Subcutaneous adipose tissue (tissue), 4 donors: ENCODE data around the gene KCNJ14. TPM values are rescaled to one million over a fixed set of nuclear protein-coding genes. Genes with fewer than 3 reads are reported as not detected.

ENCODE experiments used
- total RNA-seq, 4 donors: library from RNA; depleted of rRNA; stranded (reverse); fragments of >200 nt; gene quantifications; one replicate each; pipeline ENCODE4 v1.1.0, GENCODE V29; 2016
- TF ChIP-seq, protein P1 (sequence below): fragments of 450-650 bp; IDR thresholded peaks from one replicate; pipeline ENCODE4 v1.5.1; 2016; ENCODE audit warnings: low read depth, mild to moderate bottlenecking, control low read depth, antibody characterized with exemption, moderate library complexity

The KCNJ14 gene
- total RNA-seq, 4 donors from 2014 or later: 0.57 to 1.0 (median 0.74) TPM

DNA sequence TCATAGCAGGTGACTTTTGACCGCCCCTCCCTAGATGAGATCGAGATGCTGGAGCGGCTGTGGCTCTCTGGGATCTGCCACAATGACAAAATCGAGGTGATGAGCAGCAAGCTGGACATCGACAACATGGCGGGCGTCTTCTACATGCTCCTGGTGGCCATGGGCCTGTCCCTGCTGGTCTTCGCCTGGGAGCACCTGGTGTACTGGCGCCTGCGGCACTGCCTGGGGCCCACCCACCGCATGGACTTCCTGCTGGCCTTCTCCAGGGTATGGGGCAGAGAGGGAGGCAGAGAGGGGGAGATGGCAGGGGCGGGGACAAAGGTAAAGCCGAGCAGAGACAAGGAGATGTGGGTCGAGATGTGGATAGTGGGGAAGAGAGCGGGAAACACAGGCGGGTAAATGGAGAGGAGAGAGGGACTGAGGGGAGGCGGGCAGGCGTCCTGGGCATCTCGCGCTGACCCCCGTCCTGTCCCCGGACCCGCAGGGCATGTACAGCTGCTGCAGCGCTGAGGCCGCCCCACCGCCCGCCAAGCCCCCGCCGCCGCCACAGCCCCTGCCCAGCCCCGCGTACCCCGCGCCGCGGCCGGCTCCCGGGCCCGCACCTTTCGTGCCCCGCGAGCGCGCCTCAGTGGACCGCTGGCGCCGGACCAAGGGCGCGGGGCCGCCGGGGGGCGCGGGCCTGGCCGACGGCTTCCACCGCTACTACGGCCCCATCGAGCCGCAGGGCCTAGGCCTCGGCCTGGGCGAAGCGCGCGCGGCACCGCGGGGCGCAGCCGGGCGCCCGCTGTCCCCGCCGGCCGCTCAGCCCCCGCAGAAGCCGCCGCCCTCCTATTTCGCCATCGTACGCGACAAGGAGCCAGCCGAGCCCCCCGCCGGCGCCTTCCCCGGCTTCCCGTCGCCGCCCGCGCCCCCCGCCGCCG, 13.0 kb upstream of the KCNJ14 start:
- TF ChIP-seq, protein P1, sequence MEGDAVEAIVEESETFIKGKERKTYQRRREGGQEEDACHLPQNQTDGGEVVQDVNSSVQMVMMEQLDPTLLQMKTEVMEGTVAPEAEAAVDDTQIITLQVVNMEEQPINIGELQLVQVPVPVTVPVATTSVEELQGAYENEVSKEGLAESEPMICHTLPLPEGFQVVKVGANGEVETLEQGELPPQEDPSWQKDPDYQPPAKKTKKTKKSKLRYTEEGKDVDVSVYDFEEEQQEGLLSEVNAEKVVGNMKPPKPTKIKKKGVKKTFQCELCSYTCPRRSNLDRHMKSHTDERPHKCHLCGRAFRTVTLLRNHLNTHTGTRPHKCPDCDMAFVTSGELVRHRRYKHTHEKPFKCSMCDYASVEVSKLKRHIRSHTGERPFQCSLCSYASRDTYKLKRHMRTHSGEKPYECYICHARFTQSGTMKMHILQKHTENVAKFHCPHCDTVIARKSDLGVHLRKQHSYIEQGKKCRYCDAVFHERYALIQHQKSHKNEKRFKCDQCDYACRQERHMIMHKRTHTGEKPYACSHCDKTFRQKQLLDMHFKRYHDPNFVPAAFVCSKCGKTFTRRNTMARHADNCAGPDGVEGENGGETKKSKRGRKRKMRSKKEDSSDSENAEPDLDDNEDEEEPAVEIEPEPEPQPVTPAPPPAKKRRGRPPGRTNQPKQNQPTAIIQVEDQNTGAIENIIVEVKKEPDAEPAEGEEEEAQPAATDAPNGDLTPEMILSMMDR: no peak

DNA sequence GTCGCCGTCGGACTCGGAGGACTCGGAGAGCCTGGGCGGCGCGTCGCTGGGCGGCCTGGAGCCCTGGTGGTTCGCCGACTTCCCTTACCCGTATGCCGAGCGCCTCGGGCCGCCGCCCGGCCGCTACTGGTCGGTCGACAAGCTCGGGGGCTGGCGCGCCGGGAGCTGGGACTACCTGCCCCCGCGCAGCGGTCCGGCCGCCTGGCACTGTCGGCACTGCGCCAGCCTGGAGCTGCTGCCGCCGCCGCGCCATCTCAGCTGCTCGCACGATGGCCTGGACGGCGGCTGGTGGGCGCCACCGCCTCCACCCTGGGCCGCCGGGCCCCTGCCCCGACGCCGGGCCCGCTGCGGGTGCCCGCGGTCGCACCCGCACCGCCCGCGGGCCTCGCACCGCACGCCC, 12.1 kb upstream of the KCNJ14 start:
- TF ChIP-seq, protein P1: no peak

DNA sequence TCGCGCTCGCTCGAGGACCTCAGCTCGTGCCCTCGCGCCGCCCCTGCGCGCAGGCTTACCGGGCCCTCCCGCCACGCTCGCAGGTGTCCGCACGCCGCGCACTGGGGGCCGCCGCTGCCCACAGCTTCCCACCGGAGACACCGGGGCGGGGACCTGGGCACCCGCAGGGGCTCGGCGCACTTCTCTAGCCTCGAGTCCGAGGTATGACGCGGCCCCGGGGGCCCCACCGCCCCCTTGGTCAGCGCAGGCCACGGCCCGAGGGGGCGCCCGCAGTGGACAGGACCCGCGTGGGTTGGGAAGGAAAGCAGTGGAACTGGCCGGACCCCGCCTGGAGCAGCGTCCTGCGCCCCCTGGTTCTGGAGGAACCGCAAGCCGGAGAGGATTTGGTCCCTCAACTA, 11.6 kb upstream of the KCNJ14 start:
- TF ChIP-seq, protein P1: no peak

DNA sequence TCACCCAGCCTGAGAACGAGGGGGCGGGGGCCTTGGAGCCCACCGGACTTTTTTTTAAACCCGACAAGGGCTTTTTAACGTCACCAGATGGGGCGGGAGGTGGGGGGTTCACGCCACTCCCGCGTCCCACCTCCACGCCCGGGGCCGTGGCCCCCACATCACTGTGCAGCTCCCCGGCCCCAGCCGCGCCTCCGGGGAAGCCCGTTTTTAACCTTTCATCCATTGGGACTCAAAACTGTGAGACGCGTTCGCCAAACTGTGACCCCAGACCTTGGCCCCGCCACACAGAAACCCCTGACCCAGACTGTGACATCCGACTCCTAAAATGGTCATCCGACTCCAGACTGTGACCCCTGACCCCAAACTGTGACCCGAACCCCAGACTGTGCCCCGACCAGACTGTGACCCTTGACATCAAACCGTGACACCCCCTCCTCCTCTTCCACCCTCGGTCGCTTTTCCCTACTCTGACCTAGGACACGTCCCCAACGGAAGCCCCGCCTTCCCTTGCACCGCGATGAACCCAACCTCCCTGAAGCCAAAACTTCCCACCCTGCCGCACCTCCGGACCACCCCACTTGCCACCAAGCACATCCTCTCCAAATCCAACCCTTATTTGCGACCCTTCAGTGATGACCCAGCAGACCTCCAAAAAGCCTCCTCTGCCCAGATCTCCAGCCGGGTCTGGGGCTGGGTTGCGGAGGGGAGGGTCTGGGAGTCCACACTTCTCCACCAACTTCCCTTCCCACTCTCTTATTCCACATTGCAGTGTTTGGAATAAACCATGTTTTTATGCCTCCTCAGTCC, 11.0 kb upstream of the KCNJ14 start:
- TF ChIP-seq, protein P1: no peak

DNA sequence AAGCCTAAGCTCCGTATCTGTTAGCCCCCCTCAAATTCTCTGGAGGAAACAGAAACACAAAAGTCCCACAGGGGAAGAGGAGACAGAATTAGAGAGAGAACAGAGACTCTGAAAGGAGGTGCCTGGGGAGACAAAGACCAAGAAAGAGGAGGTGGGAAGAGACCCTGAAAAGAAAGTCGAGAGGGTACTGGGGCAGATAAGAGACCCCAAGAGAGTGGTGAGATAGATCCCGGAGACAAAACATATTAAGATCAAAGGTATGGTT, 10.5 kb upstream of the KCNJ14 start:
- TF ChIP-seq, protein P1: no peak

DNA sequence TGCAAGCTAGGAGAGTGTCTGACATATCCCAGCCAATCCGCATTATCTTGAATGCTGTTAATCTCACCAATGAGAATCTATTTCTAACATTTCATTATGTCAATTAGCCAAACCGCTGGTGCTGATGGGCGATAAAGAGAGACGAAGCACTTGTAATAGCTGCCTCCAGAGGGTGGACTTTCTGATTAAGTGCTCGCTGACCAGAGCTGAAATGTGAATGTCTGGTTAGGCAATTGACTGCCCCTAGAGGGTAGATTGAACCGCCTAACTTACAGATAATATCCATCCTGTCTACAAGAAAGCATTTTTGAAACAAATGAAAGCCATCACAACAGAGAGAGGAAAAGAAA, 10.1 kb upstream of the KCNJ14 start:
- TF ChIP-seq, protein P1: no peak
